Cerebellar nuclear complex (tissue), 1 donor: ENCODE data around the gene BCL2.
"Not testable (repeated sequence)": the region's sequence is repeated elsewhere in the genome, so short reads cannot be mapped to it uniquely, and the experiment has no call there.

Experiments used
- DNase-seq, 2 experiments: peaks; one replicate each; lab custom pipeline; 2025; lab: John Stamatoyannopoulos, UW

The BCL2 gene

DNA sequence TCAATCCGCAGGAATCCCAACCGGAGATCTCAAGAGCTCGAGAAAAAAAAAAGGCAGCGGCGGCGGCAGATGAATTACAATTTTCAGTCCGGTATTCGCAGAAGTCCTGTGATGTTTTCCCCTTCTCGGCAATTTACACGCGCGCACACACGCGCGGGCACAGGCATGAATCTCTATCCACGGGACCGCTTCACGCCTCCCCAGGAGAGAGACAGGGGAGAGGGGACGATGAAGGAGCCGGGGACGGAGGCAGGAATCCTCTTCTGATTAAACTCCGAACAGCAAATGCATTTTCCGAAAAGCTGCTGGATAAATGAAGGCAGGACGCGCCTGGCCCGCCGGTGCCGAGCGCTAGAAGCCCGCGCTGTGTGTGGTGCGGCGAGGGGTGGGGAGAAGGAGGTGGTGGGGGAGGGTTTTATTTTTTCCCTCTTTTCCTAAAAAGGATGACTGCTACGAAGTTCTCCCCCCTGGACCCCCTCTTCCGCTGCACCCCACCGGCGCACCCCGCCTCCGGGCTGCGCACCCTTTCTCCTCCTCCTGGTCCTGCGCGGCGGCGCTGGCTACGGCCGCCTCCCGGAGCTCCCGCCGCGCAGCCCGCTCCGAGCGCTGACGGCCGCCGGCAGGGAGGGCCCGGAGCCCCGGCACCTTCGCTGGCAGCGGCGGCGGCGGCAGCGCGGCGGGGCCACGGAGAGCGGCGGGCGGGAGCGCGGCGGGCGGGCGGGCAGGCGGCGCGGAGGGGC is at the start of gene BCL2:
Gene BCL2 (minus strand): TSS at position 387 of the 740 bp plus-strand sequence.
- no peak for DNase-seq

GRCh38 chr18:63368611-63369010 is 49.0 kb upstream of the BCL2 start:
- no peak for DNase-seq

- DNase-seq, result peak in 1 of 2 experiments; percentile 51
These were observed 47.7 kb upstream of the BCL2 start, which contains the start of gene KDSR for GRCh38 chr18:63367053-63367953. KDSR (minus strand) TSS chr18:63367206; CDS start chr18:63367118, 88 bp downstream.

GRCh38 chr18:63366213-63367052 is 46.9 kb upstream of the BCL2 start:
- DNase-seq, result peak in 1 of 2 experiments; percentile 1

- DNase-seq, result no peak
These were observed 46.3 kb upstream of the BCL2 start for GRCh38 chr18:63365876-63366212.

GRCh38 chr18:63363951-63364350 is 44.4 kb upstream of the BCL2 start:
- DNase-seq, result no peak

DNA sequence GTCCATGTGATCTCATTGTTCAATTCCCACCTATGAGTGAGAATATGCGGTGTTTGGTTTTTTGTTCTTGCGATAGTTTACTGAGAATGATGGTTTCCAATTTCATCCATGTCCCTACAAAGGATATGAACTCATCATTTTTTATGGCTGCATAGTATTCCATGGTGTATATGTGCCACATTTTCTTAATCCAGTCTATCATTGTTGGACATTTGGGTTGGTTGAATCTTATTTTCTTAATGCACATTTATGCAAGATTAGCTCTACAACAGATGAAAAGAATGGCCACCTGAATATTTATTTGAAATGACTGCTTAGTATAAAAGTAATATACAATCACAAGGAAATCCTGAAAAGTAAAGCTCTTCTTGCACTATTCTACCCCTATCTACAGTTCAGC is 43.9 kb upstream of the BCL2 start:
- not testable (repeated sequence) for DNase-seq

- DNase-seq, result no peak
These were observed 36.8 kb upstream of the BCL2 start for GRCh38 chr18:63356272-63356896.

- no peak for DNase-seq
These were observed 30.7 kb upstream of the BCL2 start for GRCh38 chr18:63350230-63350629.

GRCh38 chr18:63348508-63349136 is 29.1 kb upstream of the BCL2 start:
- no peak for DNase-seq

GRCh38 chr18:63346480-63347183 is 27.1 kb upstream of the BCL2 start:
- DNase-seq, result no peak

DNA sequence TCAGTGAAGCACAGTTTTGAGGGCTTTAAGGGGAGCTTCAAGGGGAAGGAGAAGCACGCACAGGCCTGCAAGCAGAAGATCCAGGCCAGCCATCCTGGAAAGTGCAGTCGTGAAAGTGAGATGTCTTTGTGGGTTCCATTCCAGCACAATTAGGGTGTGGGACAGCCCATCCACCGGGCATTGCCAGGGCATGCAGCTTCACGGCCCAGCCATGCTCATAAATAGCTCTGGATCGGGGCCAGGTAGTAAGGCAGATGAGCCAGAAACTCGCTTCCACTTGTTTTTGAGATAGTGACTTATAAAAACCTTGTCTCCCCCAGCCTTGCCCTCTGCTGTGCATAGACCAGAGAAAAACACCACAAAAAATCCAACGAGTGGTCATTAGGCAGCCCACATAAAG is 26.5 kb upstream of the BCL2 start:
- no peak for DNase-seq

DNA sequence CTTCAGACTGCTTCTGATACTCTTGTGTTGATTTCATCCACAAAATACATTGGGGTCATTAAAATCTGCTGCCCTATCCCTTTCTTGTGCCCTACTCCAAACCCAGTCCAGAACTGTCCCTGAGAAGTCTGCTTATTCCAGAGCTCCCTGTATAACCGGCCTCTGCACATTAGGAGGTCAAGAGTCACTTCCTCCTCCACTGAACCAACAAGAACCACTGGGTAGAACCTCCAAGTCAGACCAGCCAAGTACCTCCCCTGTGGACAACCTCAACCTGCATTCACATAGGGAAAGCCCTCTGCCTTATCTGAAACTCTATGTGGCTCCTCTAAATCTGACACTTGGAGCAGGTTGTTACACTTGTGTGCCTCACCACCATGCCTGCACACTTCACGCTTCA is 25.3 kb upstream of the BCL2 start:
- DNase-seq, result no peak

DNA sequence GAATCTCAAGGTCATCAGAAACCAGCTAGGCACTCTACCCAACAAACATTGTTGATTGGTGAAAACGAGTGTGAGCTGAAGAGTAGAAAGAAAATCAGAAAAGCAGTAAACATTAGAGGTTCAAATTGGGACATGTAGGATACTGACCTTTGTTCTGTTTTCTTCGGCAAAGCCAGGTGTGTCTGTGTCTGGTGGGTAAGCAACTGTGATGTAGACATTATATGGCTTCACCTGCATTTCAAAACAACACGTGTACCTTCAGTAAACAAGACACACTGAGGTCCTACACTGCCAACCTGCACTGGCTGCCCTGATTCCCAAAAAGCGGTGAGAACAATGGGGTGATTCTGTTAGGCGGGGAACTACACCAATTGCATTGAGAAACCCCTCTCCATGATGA is 24.7 kb upstream of the BCL2 start:
- DNase-seq, result no peak

DNA sequence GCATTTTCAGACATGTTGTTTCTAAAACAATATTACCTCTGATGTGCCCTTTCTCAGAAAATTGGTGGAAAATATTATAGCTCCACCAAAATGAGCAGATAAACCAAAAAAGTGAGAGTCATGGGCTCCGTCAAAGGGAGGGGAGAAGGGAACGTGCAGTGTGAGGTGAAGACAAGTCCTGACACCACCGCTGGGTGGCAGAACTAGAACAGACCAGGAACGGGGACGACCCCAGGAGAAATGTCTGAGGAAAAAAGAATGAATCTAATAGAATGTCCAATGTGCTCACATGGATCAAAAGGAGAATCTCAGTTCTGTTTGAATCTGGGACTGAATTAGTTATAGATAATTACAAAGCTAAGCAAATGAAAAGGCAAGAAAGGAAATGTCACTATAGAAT is 22.6 kb upstream of the BCL2 start:
- DNase-seq, result no peak

DNA sequence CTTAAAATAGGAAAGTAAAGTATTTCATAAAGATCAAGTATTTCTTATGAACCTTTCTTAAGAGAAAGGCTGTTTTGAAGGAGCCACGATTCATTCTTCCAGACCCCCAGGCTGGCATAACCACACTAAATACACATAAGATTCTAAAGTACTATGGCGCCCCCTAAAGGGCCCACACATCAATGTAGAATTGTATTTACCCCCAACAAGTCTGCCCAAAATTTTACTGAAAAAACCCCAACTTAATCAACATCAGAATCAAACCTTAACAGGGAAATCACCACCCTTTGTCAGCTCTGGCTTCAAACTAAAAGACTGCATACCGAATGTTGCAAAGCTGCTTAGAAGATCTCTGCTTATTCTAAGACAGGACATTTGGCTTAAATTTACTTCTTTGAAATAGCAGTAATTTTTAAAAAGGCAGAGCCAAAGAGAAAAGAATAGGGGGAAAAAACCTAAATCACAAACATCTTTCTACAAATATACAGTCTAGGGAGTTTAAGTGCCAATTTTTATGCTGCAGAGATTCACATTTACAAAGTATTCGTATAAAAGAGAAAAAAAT is 20.4 kb upstream of the BCL2 start:
- DNase-seq, result no peak

DNA sequence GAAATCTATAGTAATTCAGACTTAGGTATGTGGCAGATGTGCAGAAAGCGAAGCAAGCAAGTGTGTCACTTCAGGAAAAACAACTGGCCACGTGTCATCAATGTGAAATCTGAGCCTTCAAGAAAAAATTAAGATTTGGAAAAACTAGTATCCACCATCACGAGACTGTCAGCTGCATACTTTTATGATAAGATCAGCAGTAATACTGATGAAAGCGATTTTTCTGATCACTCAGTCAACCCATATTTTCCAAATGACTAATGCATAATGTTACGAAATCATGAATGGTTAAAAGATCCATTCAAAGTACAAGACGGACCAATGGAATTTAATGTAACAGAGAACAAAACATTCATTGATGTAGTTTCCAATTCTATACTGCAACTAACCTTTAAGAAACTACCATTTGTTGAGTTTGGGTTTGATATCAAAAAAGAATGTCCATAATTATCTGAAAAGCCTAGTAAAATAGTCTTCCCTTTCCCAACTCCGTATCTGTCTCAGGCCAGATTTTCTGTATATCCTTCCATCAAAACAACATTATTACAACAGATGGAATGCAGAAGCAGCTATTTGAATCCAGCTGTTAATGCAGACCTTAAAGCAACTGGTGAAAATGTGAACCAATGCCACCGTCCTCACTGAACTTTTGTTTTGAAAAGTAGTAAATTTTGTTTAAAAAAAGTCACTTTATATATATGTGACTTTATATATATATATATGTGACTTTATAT is 17.0 kb upstream of the BCL2 start:
- DNase-seq, result no peak

DNA sequence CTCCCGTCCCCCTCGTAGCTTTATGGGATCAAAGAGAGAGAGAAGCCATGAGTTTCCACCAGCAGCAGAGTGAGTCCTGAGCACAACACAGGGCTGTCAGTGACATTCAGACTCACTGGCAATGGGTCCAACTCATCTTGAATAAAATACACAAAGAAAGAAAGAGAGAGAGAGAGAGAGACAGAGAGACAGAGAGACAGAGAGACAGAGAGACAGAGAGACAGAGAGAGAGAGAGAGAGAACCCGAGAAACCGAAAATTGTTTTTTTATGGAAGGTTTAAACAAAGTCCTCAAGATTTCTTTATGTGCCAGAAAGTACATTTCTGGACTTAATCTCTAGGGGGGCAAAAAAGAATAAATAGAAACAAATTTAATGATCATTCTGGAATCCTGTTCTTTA is 11.5 kb upstream of the BCL2 start:
- DNase-seq, result no peak

DNA sequence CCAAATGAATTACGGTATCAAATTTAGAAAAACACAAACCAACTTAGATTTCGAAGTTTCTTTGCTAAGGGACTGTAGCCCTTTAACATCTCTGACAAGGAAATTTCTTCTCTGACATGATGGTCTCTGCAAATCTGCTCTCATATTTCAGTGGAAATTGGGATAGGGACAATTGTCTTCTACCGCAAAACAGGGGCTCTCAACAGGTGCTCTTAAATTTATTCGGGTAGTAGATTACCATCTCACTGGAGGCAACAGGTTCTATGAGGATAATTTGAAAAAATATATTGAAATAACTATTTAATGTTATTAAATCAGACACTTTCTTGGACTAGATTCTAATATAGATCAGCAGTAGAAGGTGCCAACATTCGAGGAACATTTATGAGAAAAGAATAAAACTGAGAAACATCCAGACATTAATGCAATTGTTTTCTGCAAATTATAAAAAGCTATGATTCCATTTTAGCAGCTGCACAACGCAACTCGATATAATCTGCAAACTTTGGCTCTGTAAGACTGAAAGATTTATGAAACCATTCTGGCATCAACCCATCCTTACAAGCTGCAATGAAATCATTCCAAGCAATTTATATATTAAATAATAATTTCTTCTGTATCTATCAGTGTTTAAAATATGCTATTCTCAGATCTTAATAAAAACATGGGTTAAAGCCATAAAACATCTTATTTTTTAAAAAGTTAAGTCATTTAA is 10.0 kb upstream of the BCL2 start:
- DNase-seq, result no peak
